SK-N-DZ (cell line): Measurements from ENCODE around the gene THAP12.
"Not testable (repeated sequence)": the region's sequence is repeated elsewhere in the genome, so short reads cannot be mapped to it uniquely, and the experiment has no call there.

Experiments used
- DNase-seq: peaks from one replicate; pipeline ENCODE4 v3.0.0-alpha.2; 2015; ENCODE audit warnings: low spot score

THAP12 gene

GRCh38 chr11:76327202-76327601, 53.7 kb downstream of the THAP12 start:
- no peak for DNase-seq

GRCh38 chr11:76325185-76325584, 55.7 kb downstream of the THAP12 start:
- DNase-seq: no peak

- DNase-seq: no peak
Observed at GRCh38 chr11:76323804-76324203, 57.1 kb downstream of the THAP12 start.

- not testable (repeated sequence) for DNase-seq
Observed at GRCh38 chr11:76323375-76323774, 57.6 kb downstream of the THAP12 start.

GRCh38 chr11:76322942-76323341, 58.0 kb downstream of the THAP12 start:
- no peak for DNase-seq

GRCh38 chr11:76322540-76322939, 58.4 kb downstream of the THAP12 start:
- DNase-seq: no peak

GRCh38 chr11:76321820-76322524, 59.0 kb downstream of the THAP12 start:
- DNase-seq: no peak

- no peak for DNase-seq
Observed at GRCh38 chr11:76321340-76321739, 59.6 kb downstream of the THAP12 start.

GRCh38 chr11:76320929-76321328, 60.0 kb downstream of the THAP12 start:
- DNase-seq: no peak

- DNase-seq: not testable (repeated sequence)
Observed at GRCh38 chr11:76319798-76320197, 61.1 kb downstream of the THAP12 start.

- peak; percentile 79 for DNase-seq
Observed at GRCh38 chr11:76318744-76319384, 62.1 kb downstream of the THAP12 start.

- DNase-seq: no peak
Observed at GRCh38 chr11:76317296-76317695, 63.6 kb downstream of the THAP12 start.

GRCh38 chr11:76316726-76317125, 64.2 kb downstream of the THAP12 start:
- DNase-seq: no peak

GRCh38 chr11:76315182-76315853, 65.6 kb downstream of the THAP12 start:
- DNase-seq: no peak

- DNase-seq: no peak
Observed at GRCh38 chr11:76314741-76315090, 66.2 kb downstream of the THAP12 start.

- DNase-seq: peak; percentile 38
Observed at GRCh38 chr11:76313913-76314740, 66.8 kb downstream of the THAP12 start.

GRCh38 chr11:76313271-76313670, 67.7 kb downstream of the THAP12 start:
- no peak for DNase-seq

- no peak for DNase-seq
Observed at GRCh38 chr11:76310832-76311595, 69.9 kb downstream of the THAP12 start.

GRCh38 chr11:76307978-76308747, 72.8 kb downstream of the THAP12 start:
- no peak for DNase-seq

- no peak for DNase-seq
Observed at GRCh38 chr11:76307396-76307795, 73.5 kb downstream of the THAP12 start.
